Measurements from ENCODE around the gene HDHD5. TPM values are rescaled to one million over a fixed set of nuclear protein-coding genes. Genes with fewer than 3 reads are reported as not detected.

The HDHD5 gene
- total RNA-seq, 2 experiments from 2014 or later, result 68.1 to 71.4 TPM

- Mint-ChIP-seq H3K27me3 (peaks cover 18% of the 10 kb centered on the region), H3K36me3 (ENCODE audit: low read depth) (no peaks in the 10 kb centered on the region), H3K27ac (no peak overlapping the region), H3K4me1 (ENCODE audit: low read depth) (peaks cover 37% of the 10 kb centered on the region), H3K9me3 (no peaks in the 10 kb centered on the region), H3K4me3 (no peak overlapping the region)
- peak; percentile 36 for DNase-seq
- intact Hi-C loops (cut with micrococcal nuclease), result no loop called here
- ChIA-PET CTCF (interaction anchor here (1.8 kb wide), 1 partner anchor 51 kb away, joined by 5 read pairs; no protein-coding TSS in a partner anchor), POLR2A (no interaction called here)
- TF ChIP-seq CTCF (IDR thresholded peaks at IDR 0.05), result no peak
- ATAC-seq, result peak; percentile 28
These were observed 38.3 kb downstream of the HDHD5 start for GRCh38 chr22:17120711-17121232.

- no peaks in the 10 kb centered on the region for H3K9me3 Mint-ChIP-seq
- intact Hi-C loops (cut with micrococcal nuclease), result no loop called here
- DNase-seq, result peak; percentile 62
- H3K4me1 Mint-ChIP-seq (ENCODE audit: low read depth), result peaks cover 42% of the 10 kb centered on the region
- peaks cover 18% of the 10 kb centered on the region for H3K27me3 Mint-ChIP-seq
- H3K4me3 Mint-ChIP-seq, result no peak overlapping the region
- peak; percentile 40 for ATAC-seq
- H3K36me3 Mint-ChIP-seq (ENCODE audit: low read depth), result no peaks in the 10 kb centered on the region
- H3K27ac Mint-ChIP-seq, result no peak overlapping the region
- ChIA-PET POLR2A (no interaction called here), CTCF (interaction anchor here (1.1 to 1.8 kb wide), 3 partner anchors 8 to 52 kb away, joined by 3 to 5 read pairs (median 4); no protein-coding TSS in a partner anchor)
- TF ChIP-seq CTCF (IDR thresholded peaks at IDR 0.05), result no peak
These were observed 38.8 kb downstream of the HDHD5 start for GRCh38 chr22:17120281-17120680.

- ATAC-seq, result no peak
- ChIA-PET POLR2A (no interaction called here), CTCF (interaction anchor here (0.6 to 1.8 kb wide), 4 partner anchors 9 to 533 kb away, joined by 3 to 5 read pairs (median 4); no protein-coding TSS in a partner anchor)
- H3K36me3 Mint-ChIP-seq (ENCODE audit: low read depth), result no peaks in the 10 kb centered on the region
- intact Hi-C loops (cut with micrococcal nuclease), result no loop called here
- no peaks in the 10 kb centered on the region for H3K9me3 Mint-ChIP-seq
- peak; percentile 22 for DNase-seq
- H3K4me3 Mint-ChIP-seq, result no peak overlapping the region
- peak; percentile 34 for TF ChIP-seq CTCF (IDR thresholded peaks at IDR 0.05)
- H3K4me1 Mint-ChIP-seq (ENCODE audit: low read depth), result peaks cover 49% of the 10 kb centered on the region
- H3K27ac Mint-ChIP-seq, result no peak overlapping the region
- H3K27me3 Mint-ChIP-seq, result peaks cover 18% of the 10 kb centered on the region
These were observed 39.4 kb downstream of the HDHD5 start for GRCh38 chr22:17119481-17120202.

GRCh38 chr22:17118342-17118741 lies 40.7 kb downstream of the HDHD5 start:
- no peak for ATAC-seq
- DNase-seq, result no peak
- no peak for TF ChIP-seq CTCF (IDR thresholded peaks at IDR 0.05)
- H3K4me1 Mint-ChIP-seq (ENCODE audit: low read depth), result peaks cover 49% of the 10 kb centered on the region
- no peak overlapping the region for H3K4me3 Mint-ChIP-seq
- ChIA-PET CTCF (interaction anchor here (1.3 to 4.2 kb wide), 3 partner anchors 11 to 54 kb away, joined by 4 to 18 read pairs (median 4); no protein-coding TSS in a partner anchor), POLR2A (interaction anchor here (0.9 to 1.0 kb wide), 2 partner anchors 16 to 32 kb away, joined by 3 read pairs; no protein-coding TSS in a partner anchor)
- H3K9me3 Mint-ChIP-seq, result no peaks in the 10 kb centered on the region
- intact Hi-C loops (cut with micrococcal nuclease), result no loop called here
- peaks cover 14% of the 10 kb centered on the region for H3K27me3 Mint-ChIP-seq
- H3K36me3 Mint-ChIP-seq (ENCODE audit: low read depth), result no peaks in the 10 kb centered on the region
- no peak overlapping the region for H3K27ac Mint-ChIP-seq

- intact Hi-C loops (cut with micrococcal nuclease), result no loop called here
- no peaks in the 10 kb centered on the region for H3K9me3 Mint-ChIP-seq
- peaks cover 49% of the 10 kb centered on the region for H3K4me1 Mint-ChIP-seq (ENCODE audit: low read depth)
- ChIA-PET POLR2A (interaction anchor here (0.9 to 1.6 kb wide), 3 partner anchors 16 to 32 kb away, joined by 3 read pairs; no protein-coding TSS in a partner anchor), CTCF (interaction anchor here (1.3 to 4.2 kb wide), 3 partner anchors 11 to 54 kb away, joined by 4 to 18 read pairs (median 4); no protein-coding TSS in a partner anchor)
- no peaks in the 10 kb centered on the region for H3K36me3 Mint-ChIP-seq (ENCODE audit: low read depth)
- DNase-seq, result peak; percentile 31
- H3K27me3 Mint-ChIP-seq, result peaks cover 13% of the 10 kb centered on the region
- no peak for TF ChIP-seq CTCF (IDR thresholded peaks at IDR 0.05)
- peak overlapping the region; percentile 35 for H3K27ac Mint-ChIP-seq
- no peak overlapping the region for H3K4me3 Mint-ChIP-seq
- peak; percentile 23 for ATAC-seq
These were observed 41.2 kb downstream of the HDHD5 start for GRCh38 chr22:17117890-17118289.

Data from activated CD8-positive, alpha-beta T cell treated with anti-CD3 and anti-CD28 coated beads for 36 hours (primary cell).